ENCODE measurements around the gene CEP128.

- TF ChIP-seq CTCF (conservative IDR thresholded peaks at IDR 0.05): no peak
- TF ChIP-seq EZH2 (IDR thresholded peaks at IDR 0.05; ENCODE audit: low read depth): no peak
Observed at GRCh38 chr14:80447392-80447791, 494.1 kb downstream of the CEP128 start.

Measured in PC-9 (cell line).